Measurements from ENCODE around the gene RCN2. TPM values are rescaled to one million over a fixed set of nuclear protein-coding genes. Genes with fewer than 3 reads are reported as not detected.

RCN2 gene
- total and polyA plus RNA-seq, 2 experiments from 2014 or later, result 170 to 327 TPM

DNA sequence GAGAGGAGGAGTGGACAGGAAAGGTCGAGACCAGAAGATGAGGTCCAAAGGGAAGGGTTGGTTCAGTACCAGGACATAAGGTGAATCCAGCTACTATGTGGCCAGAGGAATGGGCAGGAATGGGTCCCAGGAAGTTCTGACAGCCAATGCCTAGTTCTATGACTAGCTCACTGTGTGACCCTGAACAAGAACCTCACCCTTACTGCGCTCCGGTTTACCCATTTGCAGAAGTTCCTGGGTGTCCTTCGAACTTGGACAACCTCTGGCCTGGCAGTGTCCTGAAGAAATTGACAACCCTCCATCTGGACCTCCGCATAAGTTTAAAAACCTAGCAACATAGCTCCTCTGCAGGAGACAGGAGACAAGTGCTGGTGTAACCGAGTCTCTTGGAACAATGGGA lies 51.2 kb downstream of the RCN2 start:
- Histone ChIP-seq H3K79me2 (replicated peaks; ENCODE audit: insufficient read depth) (no peaks in the 10 kb centered on the region), H3K9me2 (ENCODE audit: insufficient read depth) (no peaks in the 10 kb centered on the region), H2AFZ (no peak overlapping the region), H3K27ac (ENCODE audit: low read depth) (no peak overlapping the region), H4K20me1 (replicated peaks; ENCODE audit: insufficient read depth) (no peaks in the 10 kb centered on the region), H3K36me3 (ENCODE audit: insufficient read depth) (no peaks in the 10 kb centered on the region), H3K4me2 (no peak overlapping the region), H3F3A (replicated peaks; ENCODE audit: low read depth) (no peaks in the 10 kb centered on the region), H3K4me1 (ENCODE audit: insufficient read depth) (no peaks in the 10 kb centered on the region), H3K4me3 (no peak overlapping the region), H3K27me3 (ENCODE audit: insufficient read depth) (no peaks in the 10 kb centered on the region)
- Mint-ChIP-seq H3K27me3 (ENCODE audit: insufficient read depth, low read depth, poor library complexity) (no peaks in the 10 kb centered on the region), H3K9me3 (peaks cover 6% of the 10 kb centered on the region; the same call in 2 of the 3 replicates), H3K36me3 (ENCODE audit: low read depth) (no peaks in the 10 kb centered on the region; the same call in 2 of the 3 replicates), H3K27ac (no peak overlapping the region), H3K4me1 (no peaks in the 10 kb centered on the region), H3K4me3 (no peak overlapping the region)
- DNase-seq (ENCODE audit: low spot score) (no peak), ATAC-seq (no peak)
- TF ChIP-seq ZNF114 (CRISPR knock-in tag; IDR thresholded peaks at IDR 0.05) (no peak), JUNB (IDR thresholded peaks at IDR 0.05; ENCODE audit: unreplicated experiment) (no peak), EZH2 (IDR thresholded peaks at IDR 0.05; ENCODE audit: low read depth, unreplicated experiment) (no peak), POLR2AphosphoS5 (IDR thresholded peaks at IDR 0.05; ENCODE audit: low read depth) (no peak), ZNF331 (CRISPR knock-in tag; IDR thresholded peaks at IDR 0.05; ENCODE audit: low read depth) (no peak), EZH2phosphoT487 (IDR thresholded peaks at IDR 0.05; ENCODE audit: unreplicated experiment) (no peak), CREB1 (CRISPR knock-in tag; IDR thresholded peaks at IDR 0.05; ENCODE audit: low read depth) (no peak)
- TF ChIP-seq, protein P1, sequence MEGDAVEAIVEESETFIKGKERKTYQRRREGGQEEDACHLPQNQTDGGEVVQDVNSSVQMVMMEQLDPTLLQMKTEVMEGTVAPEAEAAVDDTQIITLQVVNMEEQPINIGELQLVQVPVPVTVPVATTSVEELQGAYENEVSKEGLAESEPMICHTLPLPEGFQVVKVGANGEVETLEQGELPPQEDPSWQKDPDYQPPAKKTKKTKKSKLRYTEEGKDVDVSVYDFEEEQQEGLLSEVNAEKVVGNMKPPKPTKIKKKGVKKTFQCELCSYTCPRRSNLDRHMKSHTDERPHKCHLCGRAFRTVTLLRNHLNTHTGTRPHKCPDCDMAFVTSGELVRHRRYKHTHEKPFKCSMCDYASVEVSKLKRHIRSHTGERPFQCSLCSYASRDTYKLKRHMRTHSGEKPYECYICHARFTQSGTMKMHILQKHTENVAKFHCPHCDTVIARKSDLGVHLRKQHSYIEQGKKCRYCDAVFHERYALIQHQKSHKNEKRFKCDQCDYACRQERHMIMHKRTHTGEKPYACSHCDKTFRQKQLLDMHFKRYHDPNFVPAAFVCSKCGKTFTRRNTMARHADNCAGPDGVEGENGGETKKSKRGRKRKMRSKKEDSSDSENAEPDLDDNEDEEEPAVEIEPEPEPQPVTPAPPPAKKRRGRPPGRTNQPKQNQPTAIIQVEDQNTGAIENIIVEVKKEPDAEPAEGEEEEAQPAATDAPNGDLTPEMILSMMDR (conservative IDR thresholded peaks at IDR 0.05; ENCODE audit: low read depth in 2 of 2), result no peak

DNA sequence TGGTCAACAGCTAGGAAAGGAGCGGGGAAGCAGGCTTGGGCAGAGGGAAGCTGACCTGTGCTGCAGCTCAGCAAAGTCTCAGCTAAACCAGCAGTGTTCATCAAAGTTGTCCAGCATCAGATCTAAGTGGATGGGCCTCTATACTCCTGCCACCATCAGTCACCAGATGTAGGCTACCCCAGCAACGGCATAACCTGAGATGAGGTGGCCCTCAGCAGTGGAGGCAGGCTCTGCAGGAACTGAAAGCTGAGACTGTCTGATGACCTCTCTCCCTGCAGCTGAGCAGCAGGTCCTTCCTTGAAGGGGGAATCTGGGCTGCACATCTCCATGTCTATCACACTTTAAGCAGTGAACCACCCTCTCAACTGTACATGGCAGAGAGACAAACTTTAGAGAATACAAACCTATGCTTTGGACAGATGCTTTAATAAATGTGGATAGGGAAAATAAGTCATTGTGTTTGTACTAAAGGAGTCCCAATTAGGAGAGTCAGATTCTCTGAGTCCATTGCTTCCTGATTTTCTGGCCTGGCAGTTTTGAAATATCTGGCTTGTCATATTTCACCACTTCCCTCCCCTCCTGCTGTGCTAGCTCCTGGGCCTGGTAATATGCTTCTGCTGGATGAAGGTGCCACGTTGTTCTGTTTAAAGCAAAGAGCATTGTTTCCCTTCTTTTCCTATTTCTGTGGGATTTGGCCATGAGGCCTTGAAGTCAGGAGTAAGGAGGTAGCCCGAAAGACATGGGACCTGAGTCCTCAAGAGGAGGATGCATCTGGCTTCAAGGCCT lies 52.2 kb downstream of the RCN2 start:
- Histone ChIP-seq H3K79me2 (replicated peaks; ENCODE audit: insufficient read depth) (no peaks in the 10 kb centered on the region), H3F3A (replicated peaks; ENCODE audit: low read depth) (no peaks in the 10 kb centered on the region), H3K9me2 (ENCODE audit: insufficient read depth) (no peaks in the 10 kb centered on the region), H3K27me3 (ENCODE audit: insufficient read depth) (no peaks in the 10 kb centered on the region), H2AFZ (no peak overlapping the region), H3K4me2 (no peak overlapping the region), H3K27ac (ENCODE audit: low read depth) (no peak overlapping the region), H3K36me3 (ENCODE audit: insufficient read depth) (no peaks in the 10 kb centered on the region), H4K20me1 (replicated peaks; ENCODE audit: insufficient read depth) (no peaks in the 10 kb centered on the region), H3K4me3 (no peak overlapping the region), H3K4me1 (ENCODE audit: insufficient read depth) (no peaks in the 10 kb centered on the region)
- Mint-ChIP-seq H3K27me3 (ENCODE audit: insufficient read depth, low read depth, poor library complexity) (no peaks in the 10 kb centered on the region), H3K4me1 (peaks cover 5% of the 10 kb centered on the region), H3K36me3 (ENCODE audit: low read depth) (no peaks in the 10 kb centered on the region; the same call in 2 of the 3 replicates), H3K27ac (peak overlapping the region; percentile 44; the same call in 1 of the 2 replicates), H3K4me3 (no peak overlapping the region; the same call in 2 of the 3 replicates), H3K9me3 (peaks cover 6% of the 10 kb centered on the region; the same call in 2 of the 3 replicates)
- ATAC-seq (no peak), DNase-seq (ENCODE audit: low spot score) (no peak)
- TF ChIP-seq EZH2 (IDR thresholded peaks at IDR 0.05; ENCODE audit: low read depth, unreplicated experiment), result no peak
- TF ChIP-seq, protein P2, sequence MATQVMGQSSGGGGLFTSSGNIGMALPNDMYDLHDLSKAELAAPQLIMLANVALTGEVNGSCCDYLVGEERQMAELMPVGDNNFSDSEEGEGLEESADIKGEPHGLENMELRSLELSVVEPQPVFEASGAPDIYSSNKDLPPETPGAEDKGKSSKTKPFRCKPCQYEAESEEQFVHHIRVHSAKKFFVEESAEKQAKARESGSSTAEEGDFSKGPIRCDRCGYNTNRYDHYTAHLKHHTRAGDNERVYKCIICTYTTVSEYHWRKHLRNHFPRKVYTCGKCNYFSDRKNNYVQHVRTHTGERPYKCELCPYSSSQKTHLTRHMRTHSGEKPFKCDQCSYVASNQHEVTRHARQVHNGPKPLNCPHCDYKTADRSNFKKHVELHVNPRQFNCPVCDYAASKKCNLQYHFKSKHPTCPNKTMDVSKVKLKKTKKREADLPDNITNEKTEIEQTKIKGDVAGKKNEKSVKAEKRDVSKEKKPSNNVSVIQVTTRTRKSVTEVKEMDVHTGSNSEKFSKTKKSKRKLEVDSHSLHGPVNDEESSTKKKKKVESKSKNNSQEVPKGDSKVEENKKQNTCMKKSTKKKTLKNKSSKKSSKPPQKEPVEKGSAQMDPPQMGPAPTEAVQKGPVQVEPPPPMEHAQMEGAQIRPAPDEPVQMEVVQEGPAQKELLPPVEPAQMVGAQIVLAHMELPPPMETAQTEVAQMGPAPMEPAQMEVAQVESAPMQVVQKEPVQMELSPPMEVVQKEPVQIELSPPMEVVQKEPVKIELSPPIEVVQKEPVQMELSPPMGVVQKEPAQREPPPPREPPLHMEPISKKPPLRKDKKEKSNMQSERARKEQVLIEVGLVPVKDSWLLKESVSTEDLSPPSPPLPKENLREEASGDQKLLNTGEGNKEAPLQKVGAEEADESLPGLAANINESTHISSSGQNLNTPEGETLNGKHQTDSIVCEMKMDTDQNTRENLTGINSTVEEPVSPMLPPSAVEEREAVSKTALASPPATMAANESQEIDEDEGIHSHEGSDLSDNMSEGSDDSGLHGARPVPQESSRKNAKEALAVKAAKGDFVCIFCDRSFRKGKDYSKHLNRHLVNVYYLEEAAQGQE (IDR thresholded peaks at IDR 0.05; ENCODE audit: unreplicated experiment), result no peak
- TF ChIP-seq ZNF114 (CRISPR knock-in tag; IDR thresholded peaks at IDR 0.05), result no peak
- no peak for TF ChIP-seq POLR2AphosphoS5 (IDR thresholded peaks at IDR 0.05; ENCODE audit: low read depth)
- TF ChIP-seq JUNB (IDR thresholded peaks at IDR 0.05; ENCODE audit: unreplicated experiment), result no peak
- no peak for TF ChIP-seq EZH2phosphoT487 (IDR thresholded peaks at IDR 0.05; ENCODE audit: unreplicated experiment)
